ENCODE data around the gene VASP.

GRCh38 chr19:45558399-45558878 lies 51.2 kb downstream of the VASP start:
- no peak for TF ChIP-seq TAF1 (IDR thresholded peaks at IDR 0.05; ENCODE audit: borderline replicate concordance, insufficient read depth, low read length)
- no peak for TF ChIP-seq SIN3A (IDR thresholded peaks at IDR 0.05; ENCODE audit: borderline replicate concordance, insufficient read depth, low read length)
- TF ChIP-seq REST (IDR thresholded peaks at IDR 0.05; ENCODE audit: insufficient read depth in 1 of 2, low read depth in 2 of 2, low read length in 2 of 2): no peak
- TF ChIP-seq POLR2AphosphoS5 (IDR thresholded peaks at IDR 0.05; ENCODE audit: low read depth, low read length): no peak
